Transverse colon (tissue), 4 donors: ENCODE measurements around the gene FIP1L1.

Experiments
- POLR2AphosphoS5 ChIP-seq, 3 donors: sonication (generic); formaldehyde crosslinking; IDR thresholded peaks; one replicate each; pipeline ENCODE4 v1.6.1; 2016; ENCODE audit warnings: antibody characterized with exemption in 3 of 3
- TF ChIP-seq, protein P1 (sequence below), 5 experiments: fragments of 200-600 bp in 3 of 5; fragments of 450-650 bp in 2 of 5; sonication (generic) in 3 of 5; IDR thresholded peaks; 1 replicate in 2 of 5; 2 replicates in 3 of 5; pipeline ENCODE4 v1.5.1; 2016 to 2017; ENCODE audit warnings: antibody characterized with exemption in 5 of 5, inconsistent platforms in 3 of 5, mild to moderate bottlenecking in 2 of 5, moderate library complexity in 1 of 5

DNA sequence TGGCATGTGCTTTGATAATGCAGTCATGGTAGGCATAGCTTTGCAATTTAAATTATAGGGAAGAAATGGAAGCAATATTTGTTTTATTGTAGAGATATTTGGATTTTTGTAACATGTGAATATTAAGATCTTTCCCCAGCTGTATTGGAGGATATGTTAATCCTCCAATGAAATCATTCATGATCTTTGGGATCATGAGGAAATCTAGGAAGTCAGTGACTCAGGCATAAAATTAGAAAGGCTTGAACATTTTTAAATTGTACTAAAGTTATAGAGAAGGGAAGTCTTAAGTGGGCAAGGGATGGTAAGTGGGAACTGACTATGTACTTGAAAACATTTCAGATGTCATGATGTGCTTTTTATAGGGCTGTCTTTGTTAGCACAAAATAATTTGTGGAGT is 46.8 kb downstream of the FIP1L1 start:
- no peak for TF ChIP-seq POLR2AphosphoS5 (IDR thresholded peaks at IDR 0.05)
- TF ChIP-seq, protein P1, sequence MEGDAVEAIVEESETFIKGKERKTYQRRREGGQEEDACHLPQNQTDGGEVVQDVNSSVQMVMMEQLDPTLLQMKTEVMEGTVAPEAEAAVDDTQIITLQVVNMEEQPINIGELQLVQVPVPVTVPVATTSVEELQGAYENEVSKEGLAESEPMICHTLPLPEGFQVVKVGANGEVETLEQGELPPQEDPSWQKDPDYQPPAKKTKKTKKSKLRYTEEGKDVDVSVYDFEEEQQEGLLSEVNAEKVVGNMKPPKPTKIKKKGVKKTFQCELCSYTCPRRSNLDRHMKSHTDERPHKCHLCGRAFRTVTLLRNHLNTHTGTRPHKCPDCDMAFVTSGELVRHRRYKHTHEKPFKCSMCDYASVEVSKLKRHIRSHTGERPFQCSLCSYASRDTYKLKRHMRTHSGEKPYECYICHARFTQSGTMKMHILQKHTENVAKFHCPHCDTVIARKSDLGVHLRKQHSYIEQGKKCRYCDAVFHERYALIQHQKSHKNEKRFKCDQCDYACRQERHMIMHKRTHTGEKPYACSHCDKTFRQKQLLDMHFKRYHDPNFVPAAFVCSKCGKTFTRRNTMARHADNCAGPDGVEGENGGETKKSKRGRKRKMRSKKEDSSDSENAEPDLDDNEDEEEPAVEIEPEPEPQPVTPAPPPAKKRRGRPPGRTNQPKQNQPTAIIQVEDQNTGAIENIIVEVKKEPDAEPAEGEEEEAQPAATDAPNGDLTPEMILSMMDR (IDR thresholded peaks at IDR 0.05): no peak
